Cortex of kidney (tissue), 1 donor: Measurements from ENCODE around the gene MAP2K1.
"Not testable (repeated sequence)": the region's sequence is repeated elsewhere in the genome, so short reads cannot be mapped to it uniquely, and the experiment has no call there.

Source experiments
- DNase-seq: peaks from one replicate; lab custom pipeline; 2025; lab: John Stamatoyannopoulos, UW

Gene MAP2K1

DNA sequence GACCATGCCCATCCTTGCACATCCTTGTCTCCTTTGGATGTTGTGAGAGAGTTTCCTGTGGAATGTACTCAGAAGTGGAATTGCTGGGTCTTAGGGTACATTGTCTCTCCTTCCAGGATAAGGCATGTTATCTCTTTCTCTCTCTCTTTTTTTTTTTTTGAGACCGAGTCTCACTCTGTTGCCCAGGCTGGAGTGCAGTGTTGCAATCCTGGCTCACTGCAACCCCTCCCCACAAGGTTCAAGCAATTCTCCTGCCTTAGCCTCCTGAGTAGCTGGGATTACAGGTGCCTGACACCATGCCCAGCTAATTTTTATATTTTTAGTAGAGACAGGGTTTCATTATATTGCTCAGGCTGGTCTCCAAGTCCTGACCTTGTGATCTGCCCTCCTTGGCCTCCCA is 6.3 kb downstream of the MAP2K1 start:
- DNase-seq = not testable (repeated sequence)

DNA sequence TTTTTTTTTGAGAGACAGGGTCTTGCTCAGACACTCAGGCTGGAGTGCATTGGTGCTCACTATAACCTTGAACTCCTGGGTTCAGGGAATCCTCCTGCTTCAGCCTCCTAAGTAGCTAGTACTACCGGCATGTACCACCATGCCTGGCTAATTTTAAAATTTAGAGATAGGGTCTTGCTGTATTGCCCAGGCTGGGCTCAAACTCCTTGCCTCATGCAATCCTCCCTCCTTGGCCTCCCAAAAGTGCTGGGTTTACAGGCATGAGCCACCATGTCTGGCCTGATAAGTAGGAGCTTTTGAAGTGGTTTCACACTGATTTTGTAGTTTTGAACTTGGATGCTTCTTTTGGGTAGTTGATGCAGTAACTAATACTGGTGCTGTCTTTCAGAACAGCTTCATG is 7.8 kb downstream of the MAP2K1 start:
- no peak for DNase-seq

DNA sequence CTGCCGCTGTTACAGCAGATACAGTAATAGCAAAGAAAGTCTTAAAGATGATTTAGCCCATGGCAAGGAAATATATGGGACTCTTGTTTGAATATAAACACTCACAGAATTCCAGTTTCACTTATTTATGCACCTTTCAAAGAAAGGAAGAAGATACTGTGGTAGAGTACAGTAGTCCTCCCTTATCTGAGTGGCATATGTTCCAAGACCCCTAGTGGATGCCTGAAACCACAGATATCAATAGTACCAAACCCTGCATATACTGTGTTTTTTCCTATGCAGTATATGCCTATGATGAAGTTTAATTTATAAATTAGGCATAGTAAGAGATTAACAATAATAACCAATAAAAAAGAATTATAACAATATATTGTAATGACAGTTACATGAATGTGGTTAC is 8.2 kb downstream of the MAP2K1 start:
- no peak for DNase-seq

DNA sequence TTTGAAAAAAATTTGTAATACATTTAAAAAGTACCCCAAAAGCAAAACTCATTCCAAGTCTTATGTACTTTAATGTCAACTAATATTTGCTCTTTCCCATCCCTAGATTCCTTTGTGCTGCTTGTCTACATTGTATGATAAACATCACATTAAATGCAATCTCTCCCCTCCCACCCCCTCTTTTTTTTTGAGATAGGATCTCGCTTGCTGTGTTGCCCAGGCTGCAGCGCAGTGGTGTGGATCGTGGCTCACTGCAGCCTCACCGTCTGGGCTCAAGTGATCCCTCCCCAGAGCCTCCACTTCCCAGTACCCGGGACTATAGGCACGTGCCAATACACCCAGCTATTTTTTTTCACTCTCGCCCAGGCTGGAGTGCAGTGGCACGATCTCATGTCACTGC is 12.6 kb downstream of the MAP2K1 start:
- no peak for DNase-seq

DNA sequence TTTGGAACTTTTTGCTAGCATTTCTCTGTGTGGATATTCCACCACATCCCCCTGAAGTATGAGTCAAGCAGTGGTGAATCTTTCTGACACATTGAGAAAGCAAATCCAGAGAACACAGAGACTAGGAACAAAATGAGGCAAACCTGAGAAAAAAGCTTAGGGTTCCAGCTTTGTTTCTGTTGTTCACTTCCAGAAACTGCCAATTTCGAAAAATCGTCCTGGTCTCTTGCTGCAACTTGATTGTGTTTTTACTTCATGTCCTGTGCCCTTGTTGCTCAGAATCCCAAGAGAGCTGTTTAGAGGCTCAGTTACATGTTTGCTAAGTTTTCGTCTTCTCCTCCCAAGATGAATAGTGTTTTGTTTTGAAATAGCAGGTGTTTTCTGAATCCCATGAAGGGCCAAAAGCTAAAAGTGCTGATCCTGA is 13.7 kb downstream of the MAP2K1 start:
- no peak for DNase-seq

DNA sequence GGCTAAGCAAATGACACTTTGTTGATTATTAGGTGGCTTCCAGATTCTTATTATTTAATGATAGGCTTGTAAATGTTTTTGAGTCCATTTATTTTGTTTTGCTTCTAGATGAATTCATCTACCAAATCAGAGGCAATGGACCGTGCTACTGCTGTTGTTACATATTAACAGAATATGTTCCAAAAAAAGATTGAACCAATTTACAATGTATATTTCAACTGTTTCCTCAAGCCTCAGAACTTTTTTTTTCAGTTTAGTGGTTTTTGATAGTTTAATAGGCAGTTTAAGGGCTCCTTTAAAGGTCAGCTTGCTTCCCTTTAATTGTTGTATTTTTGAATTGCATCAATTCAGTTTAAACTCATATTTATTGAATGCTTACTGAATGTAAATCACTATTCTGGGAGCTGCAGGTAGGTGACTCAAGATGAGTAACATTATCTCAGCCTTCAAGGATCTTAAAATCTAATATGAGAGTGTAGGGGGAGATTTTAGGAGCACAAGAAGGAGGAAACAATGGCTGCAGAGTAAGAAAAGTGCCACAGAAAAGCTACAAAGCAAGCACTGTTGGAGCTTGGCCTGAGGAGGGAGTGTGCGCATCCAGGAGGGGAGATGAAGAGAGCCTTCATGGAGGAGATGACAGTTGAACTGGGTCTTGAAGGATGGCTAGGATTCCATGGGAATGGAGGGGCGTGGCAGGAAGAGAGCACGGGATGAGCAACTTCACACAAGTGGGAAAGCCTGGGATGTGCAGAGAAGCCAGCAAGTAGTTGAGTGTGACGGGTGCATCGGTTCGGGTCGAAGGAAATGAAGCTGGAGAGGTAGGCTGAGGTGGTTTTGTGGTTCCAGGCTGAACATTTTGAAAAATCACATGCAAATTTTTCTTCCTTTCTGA is 14.7 kb downstream of the MAP2K1 start:
- DNase-seq = no peak

DNA sequence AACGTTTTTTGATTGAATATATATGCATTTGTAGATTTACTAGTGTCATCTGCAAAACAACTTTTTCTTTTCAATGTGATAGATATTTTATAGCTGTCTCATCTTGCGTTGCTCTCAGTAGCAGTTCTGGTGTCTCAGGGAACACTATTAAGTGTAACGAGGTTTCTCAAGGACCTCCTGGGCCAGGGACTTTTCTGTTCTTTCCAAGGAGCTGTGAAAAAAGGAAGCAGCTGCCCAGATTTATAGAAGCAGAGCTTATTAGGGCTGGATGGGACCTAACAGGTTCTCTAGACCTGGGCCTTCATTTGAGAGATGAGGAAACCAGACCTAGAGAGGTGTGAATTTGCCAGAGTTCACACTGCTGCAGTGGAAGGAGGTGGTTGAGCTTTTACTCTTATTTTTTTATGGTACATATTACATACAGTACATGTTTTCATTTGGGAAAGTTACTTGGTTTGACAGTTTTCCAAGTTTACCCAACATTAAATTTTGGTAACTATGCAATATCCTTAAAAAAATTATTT is 16.1 kb downstream of the MAP2K1 start:
- no peak for DNase-seq

DNA sequence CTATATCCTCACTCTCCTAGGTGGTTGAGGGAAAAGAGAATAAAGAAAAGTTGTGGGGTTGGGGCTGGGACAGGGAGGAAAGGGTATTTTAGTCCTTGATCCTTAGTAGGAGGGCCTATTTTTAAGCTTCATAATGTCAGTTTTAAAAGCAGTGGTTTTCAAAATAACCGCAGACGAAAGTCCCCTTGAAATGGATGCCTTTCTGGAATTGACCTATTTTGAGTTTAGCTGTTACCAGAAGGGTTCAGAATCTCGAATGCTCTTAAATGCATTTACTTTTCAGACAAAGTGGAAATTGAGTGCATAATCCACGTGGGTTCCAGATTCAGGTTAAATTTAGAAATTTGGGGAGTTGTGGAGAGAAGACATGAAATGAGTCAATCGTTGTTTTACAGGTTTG is 16.6 kb downstream of the MAP2K1 start:
- DNase-seq = no peak

DNA sequence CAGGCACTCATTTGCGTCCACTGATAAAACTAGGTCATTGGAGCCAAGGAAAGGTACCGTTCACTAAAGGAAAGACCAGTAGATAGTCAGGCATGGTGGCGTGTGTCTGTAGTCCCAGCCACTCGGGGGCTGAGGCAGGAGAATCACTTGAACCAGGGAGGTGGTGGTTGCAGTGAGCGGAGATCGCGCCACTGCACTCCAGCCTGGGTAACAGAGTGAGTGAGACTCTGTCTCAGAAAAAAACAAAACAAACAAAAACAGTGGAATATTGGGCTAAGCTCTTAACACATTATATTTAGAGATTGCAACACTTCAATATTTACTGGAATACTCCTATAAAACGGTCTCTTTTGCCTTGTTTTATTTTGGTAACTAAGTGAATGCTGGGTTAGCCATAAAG is 17.4 kb downstream of the MAP2K1 start:
- DNase-seq = no peak

DNA sequence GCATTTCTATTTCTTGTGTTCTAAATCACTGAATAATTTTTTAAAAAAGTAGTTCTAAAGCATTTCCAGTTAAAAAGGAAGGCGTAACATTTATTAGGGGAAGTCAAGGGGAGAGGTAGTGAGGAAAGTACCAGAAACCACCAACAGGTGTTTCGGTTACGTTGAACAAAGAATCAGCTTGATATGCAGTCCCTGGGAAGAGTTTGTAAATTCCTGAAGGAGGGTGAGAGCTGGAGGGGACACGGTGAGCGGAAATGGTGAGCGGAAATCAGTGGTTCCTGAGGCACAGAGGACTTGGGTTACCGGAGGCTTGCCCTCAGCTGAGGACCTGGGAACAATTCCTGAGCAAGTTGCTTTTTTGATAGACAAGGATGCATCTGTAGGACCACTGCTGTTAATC is 17.8 kb downstream of the MAP2K1 start:
- no peak for DNase-seq

DNA sequence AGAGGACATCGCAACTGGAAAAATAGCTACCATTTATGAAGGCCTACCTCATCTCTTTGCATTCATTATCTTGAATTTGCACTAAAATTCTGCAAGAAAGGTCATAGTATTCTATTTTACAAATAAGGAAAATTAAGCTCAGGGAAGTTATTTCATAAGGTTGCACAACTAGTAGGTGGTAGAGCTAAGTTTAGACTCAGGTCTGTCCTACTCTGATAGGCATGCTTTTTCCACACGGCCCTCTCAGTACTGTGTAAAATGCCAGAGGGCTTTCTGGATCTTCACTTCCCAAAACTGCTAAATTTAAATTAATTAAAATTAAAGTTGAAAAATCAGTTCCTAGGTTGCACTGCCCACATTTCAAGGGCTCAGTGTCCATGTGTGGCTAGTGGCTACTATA is 18.3 kb downstream of the MAP2K1 start:
- no peak for DNase-seq

DNA sequence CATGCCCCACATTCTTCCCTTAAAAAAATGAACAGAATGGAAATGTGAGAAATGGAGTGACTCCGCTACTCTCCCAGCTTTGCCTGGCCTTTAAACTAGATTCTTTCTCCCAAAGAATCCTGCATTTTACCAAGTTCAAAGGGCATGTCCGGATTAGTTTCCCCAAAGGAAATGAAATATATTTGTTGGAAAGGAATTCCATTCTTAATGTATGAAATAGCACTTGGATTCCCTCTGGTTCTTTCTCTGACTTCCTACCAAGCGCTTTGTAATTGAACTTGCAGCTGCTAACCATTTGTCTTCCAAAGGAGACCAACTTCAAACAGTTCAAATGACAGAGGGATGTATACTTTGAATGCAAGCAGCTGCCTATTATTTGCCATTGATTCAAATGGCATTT is 18.9 kb downstream of the MAP2K1 start:
- no peak for DNase-seq

DNA sequence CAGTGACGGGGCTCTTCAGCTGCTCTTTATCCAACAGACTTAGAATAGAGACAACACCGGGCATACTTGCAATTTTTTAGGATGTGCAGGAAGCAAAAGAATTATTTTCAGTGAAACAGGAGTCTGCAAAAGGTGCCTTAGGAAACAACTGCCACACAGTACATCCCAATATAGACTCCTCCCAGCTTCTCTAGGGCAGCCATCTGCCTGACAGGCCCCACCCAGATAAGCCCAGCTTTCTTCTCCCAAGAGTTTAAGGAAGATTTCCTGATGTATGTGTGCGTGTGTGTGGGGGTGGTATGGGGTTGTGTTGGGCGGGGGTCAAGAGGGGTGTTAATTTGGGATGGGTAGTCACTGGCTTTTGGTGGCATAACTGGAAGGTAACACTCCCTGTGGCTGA is 21.5 kb downstream of the MAP2K1 start:
- no peak for DNase-seq

DNA sequence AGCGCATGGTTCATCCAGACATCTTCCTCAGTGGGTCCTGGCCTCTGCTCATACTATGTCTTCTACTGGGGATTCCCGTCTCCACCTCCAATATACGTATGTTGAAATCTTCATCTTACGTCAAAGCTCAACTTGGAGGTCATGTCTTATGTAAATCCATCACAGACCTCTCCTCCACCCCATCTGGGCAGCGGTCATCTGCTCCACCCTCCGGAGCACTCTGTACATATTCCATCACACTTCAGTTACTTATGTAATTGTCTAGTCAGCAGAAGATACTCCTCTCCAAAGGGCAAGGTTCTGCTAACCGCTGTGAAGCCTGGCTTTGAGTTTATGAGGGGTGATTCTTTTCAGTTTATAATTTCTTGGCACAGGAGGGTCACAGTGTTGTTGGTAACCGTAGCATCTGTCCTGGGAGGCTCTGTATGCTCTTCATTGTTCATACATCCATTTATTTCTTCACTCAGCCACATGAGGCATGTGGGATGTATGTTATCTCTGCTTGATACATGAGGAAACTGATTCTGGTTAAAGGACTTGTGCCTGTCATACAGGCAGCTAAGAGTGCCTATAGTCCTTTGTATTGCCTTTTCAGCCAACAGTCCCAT is 22.1 kb downstream of the MAP2K1 start:
- no peak for DNase-seq

DNA sequence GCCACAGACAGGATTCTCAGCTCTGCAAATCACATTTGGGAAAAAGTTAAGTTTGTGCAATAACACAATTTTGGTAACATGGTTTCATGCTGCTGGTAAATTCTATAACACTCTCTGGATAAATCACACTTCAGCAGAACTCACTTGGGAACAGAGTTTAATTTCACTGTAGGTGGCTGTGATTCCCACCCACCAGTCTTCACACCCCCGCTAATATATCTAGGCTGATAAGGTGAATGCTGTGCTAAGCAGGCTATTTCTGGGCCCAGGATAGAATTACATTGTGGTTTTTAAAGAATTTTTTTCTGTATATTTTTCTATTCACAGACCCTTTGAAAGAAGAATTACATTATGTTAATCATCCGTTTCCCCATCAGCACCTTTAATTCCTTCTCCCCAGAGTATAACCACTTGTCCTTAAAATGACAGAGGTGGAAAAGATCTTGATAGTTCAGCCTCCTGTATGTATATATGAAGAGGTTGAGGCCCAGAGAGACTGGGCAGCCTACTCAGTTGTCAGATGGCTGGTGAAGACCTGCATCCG is 22.9 kb downstream of the MAP2K1 start:
- no peak for DNase-seq

DNA sequence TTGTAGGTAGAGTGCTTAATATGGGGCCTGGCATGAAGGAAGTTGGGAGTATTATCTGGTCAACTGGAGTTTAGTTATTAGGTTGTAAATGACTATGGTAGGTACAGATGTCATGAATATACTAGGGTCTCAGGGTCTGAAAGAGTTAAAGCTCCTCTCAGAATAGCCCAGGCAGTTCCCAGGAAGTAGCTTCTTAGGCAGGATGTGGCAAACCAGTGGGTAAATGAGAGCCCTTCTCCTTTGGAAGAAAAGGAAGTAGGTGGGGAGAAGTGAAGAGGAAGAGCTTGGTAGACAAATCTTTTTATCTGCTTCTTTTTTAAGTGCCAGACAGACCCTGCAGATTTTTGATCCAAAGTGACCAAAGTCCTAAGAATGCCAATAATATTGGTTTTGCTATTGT is 24.5 kb downstream of the MAP2K1 start:
- no peak for DNase-seq

DNA sequence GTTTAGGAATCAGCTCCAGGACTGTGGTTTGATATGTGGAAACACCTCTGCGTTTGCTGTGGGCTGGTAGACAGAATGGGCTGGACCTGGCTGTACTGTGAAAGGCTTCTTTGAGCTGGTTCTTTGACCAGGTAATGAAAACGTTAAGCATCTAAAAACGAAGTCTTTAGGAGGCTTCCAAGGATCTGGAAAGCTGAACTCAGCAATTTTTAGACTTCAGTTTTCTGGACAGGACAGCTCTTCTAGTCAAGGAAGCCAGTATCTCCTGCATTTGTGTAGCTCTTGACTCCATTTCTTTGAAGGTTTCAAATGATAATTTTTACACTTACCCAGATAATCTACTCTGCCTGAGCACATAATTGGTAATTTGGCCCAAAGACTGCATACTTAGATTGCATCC is 25.5 kb downstream of the MAP2K1 start:
- no peak for DNase-seq

DNA sequence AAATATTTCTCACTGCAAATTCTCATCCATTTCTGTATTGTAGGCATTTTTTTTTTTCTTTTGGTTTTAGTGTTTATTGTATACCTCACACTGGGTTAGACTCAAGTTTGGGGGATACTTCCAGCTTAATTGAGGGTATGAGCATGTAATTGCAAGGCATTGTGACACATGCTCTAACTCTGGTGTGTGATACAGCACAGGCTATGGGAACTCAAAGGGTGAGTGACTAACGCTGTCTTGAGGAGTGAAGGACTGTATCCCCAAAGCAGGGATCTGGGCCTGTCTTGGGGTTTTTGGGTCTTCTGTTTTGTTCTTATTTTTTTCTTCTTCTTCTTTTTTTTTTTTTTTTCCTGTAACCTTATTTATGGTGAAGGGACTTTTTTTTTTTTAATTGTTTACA is 26.9 kb downstream of the MAP2K1 start:
- no peak for DNase-seq

DNA sequence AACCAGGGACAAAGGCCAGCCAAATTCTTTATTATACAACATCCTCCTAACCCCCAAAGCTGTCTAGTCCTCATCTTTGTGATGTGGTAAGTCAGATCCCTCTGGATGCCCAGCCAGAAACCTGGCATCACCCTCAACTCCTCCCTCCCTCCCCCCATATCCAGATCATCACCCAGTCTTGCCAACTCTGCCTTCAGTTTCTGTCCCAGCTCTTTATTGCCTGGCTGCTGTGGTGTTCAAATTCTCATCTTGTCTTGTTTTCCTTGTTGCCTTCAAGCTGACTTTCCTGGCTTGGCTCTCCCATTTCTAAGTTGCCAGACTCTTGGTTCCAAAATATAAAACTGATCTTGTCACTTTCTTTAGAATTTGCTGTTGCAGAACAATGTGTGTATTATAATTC is 28.6 kb downstream of the MAP2K1 start:
- no peak for DNase-seq

DNA sequence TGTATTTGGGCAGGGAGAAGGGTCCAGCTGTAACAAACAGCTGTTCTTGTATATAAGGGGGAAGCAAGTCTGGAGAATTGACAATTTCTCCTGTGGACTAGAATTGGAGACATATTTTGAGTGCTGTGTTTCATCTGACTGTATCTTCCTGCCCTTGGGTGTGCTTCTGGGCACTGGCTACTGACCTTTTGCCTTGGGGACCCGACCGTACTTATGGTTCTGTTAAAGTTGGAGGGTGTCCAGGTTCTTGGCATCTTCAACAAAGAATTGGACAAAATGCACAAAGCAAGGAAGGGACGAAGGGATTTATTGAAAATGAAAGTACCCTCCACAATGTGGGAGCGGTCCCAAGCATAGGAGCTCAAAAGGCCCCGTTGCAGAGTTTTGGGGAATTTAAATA is 31.0 kb downstream of the MAP2K1 start:
- no peak for DNase-seq

DNA sequence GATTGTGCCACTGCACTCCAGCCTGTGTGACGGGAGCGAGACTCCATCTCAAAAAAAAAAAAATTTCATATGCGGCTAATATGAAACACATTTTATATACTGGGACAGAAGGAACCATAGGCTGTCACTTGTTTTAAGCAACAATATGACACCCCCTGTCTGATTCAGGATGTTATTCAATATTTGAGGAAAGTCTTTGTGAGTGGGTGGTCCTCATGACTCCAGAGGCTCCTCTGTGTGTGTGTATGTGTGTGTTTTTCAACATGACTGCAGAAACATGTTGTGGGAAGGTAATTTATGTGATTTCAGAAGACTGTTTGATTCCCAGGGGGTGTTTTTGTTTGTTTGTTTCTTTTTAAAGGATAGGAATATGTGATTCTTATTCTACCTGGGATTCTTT is 32.8 kb downstream of the MAP2K1 start:
- no peak for DNase-seq

DNA sequence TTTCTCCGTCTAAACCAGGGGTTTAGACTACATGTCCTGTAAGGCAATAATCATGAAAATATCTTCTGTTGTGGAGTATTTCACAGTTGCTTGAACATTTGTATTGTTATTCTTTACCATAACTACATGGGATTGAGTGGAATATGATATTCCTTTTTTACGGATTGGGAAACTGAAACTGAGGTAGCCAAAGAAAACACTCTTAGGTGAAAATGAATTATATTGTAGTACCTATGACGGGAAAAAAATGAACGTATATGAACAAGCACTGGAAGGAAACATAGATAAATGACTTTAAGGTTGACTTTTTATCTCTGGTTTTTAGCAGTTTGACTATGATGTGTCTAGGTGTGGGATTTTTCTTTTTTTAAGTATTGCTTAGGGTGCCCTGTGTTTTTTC is 35.6 kb downstream of the MAP2K1 start:
- DNase-seq = no peak

DNA sequence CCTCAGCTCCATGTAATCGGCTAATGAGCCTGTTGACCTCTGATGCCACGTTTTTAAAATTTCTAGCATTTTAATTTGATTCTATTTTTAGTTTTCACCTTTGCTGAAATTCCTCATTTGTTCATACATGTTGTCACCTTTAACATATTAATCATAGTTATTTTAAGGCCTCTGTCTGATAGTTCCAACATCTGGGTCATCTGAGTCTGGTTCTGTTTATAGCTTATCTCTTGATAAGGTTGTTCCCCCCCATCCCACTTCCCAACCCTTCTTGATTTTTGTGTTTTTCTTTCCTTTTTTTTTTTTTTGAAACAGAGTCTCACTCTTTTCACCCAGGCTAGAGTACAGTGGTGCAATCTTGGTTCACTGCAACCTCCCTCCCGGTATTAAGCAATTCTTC is 36.4 kb downstream of the MAP2K1 start:
- no peak for DNase-seq
